Heart left ventricle (tissue), 13 donors: ENCODE results near the gene TCF7L2.

Source experiments
- POLR2A ChIP-seq, 2 donors: fragments of 450-650 bp; IDR thresholded peaks; one replicate each; pipeline ENCODE4 v1.6.1; 2017; ENCODE audit warnings: antibody characterized with exemption in 2 of 2, mild to moderate bottlenecking in 2 of 2, moderate library complexity in 2 of 2
- TF ChIP-seq, protein P1 (sequence below), 12 donors: fragments of 200-600 bp; sonication (generic) in 4 of 12; IDR thresholded peaks; one replicate each; pipeline versions ENCODE4 v1.5.0 to v1.8.0; 2018 to 2022; ENCODE audit warnings: antibody characterized with exemption in 12 of 12, mild to moderate bottlenecking in 5 of 12
- donor health status: ischemic (EF 13 %, LVEDD 7.1; RV severe dilation, severe dysfunction).
- donor health status: DM: no; HTN: yes; CAD: no.
- donor health status: DM: no; HTN: no; CAD: no.
- donor health status: ischemic (EF 25% LVEDD 6.9; RV normal size, moderate dysfunction).
- donor health status: ischemic (EF 25% LVEDD 5.7; RV mildly dilated, moderate dysfunction).
- donor health status: ischemic (EF 35%, LVEDD 5.7; RV mildly dilated, moderate dysfunction).
- donor health status: nonischemic (EF 11% LVEDD 7.7; RV severe dilation, severe dysfunction).
- donor health status: DM: yes; HTN: yes; CAD: no.
- donor health status: PGD.
- donor health status: ischemic (EF 29% LVEDD 5.4; RV normal size, mild dysfunction).
- donor health status: nonischemic (EF 23%, LVEDD 6.1; RV moderate dilation, normal function).

DNA sequence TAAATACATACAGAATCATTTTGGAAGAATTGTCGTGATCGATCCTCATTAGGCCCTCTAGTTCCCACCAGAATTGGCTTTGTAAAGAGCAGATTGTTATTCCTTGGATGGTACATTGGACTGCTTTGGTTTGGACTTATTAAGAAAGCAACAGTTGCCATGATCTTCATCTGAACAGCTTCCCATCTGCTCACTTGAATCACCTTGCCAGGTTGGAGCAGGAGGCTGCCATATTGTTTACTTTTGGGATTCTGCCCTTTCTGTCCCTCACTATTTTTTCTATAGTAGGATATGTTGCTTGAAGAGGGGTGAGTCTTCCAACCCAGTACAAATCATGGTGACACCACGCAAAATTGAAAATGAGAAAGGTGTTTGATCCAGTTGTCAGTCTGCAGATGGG is 199.6 kb downstream of the TCF7L2 start:
- TF ChIP-seq, protein P1, sequence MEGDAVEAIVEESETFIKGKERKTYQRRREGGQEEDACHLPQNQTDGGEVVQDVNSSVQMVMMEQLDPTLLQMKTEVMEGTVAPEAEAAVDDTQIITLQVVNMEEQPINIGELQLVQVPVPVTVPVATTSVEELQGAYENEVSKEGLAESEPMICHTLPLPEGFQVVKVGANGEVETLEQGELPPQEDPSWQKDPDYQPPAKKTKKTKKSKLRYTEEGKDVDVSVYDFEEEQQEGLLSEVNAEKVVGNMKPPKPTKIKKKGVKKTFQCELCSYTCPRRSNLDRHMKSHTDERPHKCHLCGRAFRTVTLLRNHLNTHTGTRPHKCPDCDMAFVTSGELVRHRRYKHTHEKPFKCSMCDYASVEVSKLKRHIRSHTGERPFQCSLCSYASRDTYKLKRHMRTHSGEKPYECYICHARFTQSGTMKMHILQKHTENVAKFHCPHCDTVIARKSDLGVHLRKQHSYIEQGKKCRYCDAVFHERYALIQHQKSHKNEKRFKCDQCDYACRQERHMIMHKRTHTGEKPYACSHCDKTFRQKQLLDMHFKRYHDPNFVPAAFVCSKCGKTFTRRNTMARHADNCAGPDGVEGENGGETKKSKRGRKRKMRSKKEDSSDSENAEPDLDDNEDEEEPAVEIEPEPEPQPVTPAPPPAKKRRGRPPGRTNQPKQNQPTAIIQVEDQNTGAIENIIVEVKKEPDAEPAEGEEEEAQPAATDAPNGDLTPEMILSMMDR (IDR thresholded peaks at IDR 0.05): no peak
- TF ChIP-seq POLR2A (IDR thresholded peaks at IDR 0.05): no peak
